Fibroblast of lung (primary cell): ENCODE data around the gene TRPM4.

Experiments used
- CTCF ChIP-seq, 2 donors: IDR thresholded peaks in 1 of 2; conservative IDR thresholded peaks in 1 of 2; 1 replicate in 1 of 2; 2 replicates in 1 of 2; pipeline ENCODE4 v1.5.1; 2011 to 2012; ENCODE audit warnings: low read length in 2 of 2, control low read depth in 1 of 2, inconsistent platforms in 1 of 2, low read depth in 1 of 2, mild to moderate bottlenecking in 1 of 2
- EZH2 ChIP-seq: IDR thresholded peaks from 2 replicates; pipeline ENCODE4 v1.5.1; 2012; ENCODE audit warnings: low read length, control low read depth, mild to moderate bottlenecking; ENCODE audit errors: missing control alignments

GRCh38 chr19:49125025-49125731 is 32.4 kb upstream of the TRPM4 start:
- TF ChIP-seq CTCF (conservative IDR thresholded peaks at IDR 0.05 in 1 of 2, IDR thresholded peaks at IDR 0.05 in 1 of 2; ENCODE audit: low read depth in 1 of 2, low read length in 2 of 2) (no peak), EZH2 (no peak)
